GM23338 (cell line): ENCODE results near the gene RBCK1. TPM values are rescaled to one million over a fixed set of nuclear protein-coding genes. Genes with fewer than 3 reads are reported as not detected.

Source experiments
- ATAC-seq: fragments of 200-7000 bp; cut with Tn5 transposase; 3 replicates; pipeline ENCODE4 v1.9.1; 2020
- DNase-seq: peaks from one replicate; pipeline ENCODE4 v3.0.0-alpha.2; 2015; ENCODE audit warnings: low spot score
- H2AFZ ChIP-seq: fragments of 200-600 bp; sonication (generic); 2 replicates; pipeline ENCODE4 v1.8.0; 2016; ENCODE audit warnings: antibody characterized with exemption, mild to moderate bottlenecking, moderate library complexity
- H3F3A ChIP-seq: fragments of 200-600 bp; sonication (generic); replicated peaks from 2 replicates; pipeline ENCODE4 v1.8.0; 2017; ENCODE audit warnings: antibody characterized with exemption, mixed run types, low read depth
- H3K27ac ChIP-seq: fragments of 200-600 bp; sonication (generic); 2 replicates; pipeline ENCODE4 v1.6.1; 2016; ENCODE audit warnings: low read depth
- H3K27me3 ChIP-seq: fragments of 200-600 bp; sonication (generic); 2 replicates; pipeline ENCODE4 v1.8.0; 2016; ENCODE audit warnings: mild to moderate bottlenecking, mixed run types, moderate library complexity; ENCODE audit not compliant: insufficient read depth
- H3K36me3 ChIP-seq: fragments of 200-600 bp; sonication (generic); 2 replicates; pipeline ENCODE4 v1.8.0; 2016; ENCODE audit warnings: mild to moderate bottlenecking; ENCODE audit not compliant: insufficient read depth
- H3K4me1 ChIP-seq: fragments of 200-600 bp; sonication (generic); 2 replicates; pipeline ENCODE4 v1.8.0; 2016; ENCODE audit warnings: mild to moderate bottlenecking, moderate library complexity; ENCODE audit not compliant: insufficient read depth
- H3K4me2 ChIP-seq: fragments of 200-600 bp; sonication (generic); 2 replicates; pipeline ENCODE4 v1.7.1; 2017; ENCODE audit warnings: mixed run types
- H3K4me3 ChIP-seq: fragments of 200-600 bp; sonication (generic); 2 replicates; pipeline ENCODE4 v1.6.1; 2016; ENCODE audit warnings: mixed run types
- H3K79me2 ChIP-seq: fragments of 200-600 bp; sonication (generic); replicated peaks from 2 replicates; pipeline ENCODE4 v1.8.0; 2017; ENCODE audit warnings: mild to moderate bottlenecking; ENCODE audit not compliant: insufficient read depth
- H3K9me2 ChIP-seq: fragments of 200-600 bp; sonication (generic); 2 replicates; pipeline ENCODE4 v1.8.0; 2017; ENCODE audit not compliant: insufficient read depth
- H4K20me1 ChIP-seq: fragments of 200-600 bp; sonication (generic); replicated peaks from 2 replicates; pipeline ENCODE4 v1.8.0; 2017; ENCODE audit warnings: mild to moderate bottlenecking; ENCODE audit not compliant: insufficient read depth
- H3K27ac Mint-ChIP-seq: 2 replicates; pipeline ENCODE4 v1.8.0; 2020; ENCODE audit warnings: inconsistent platforms, mild to moderate bottlenecking, moderate library complexity, mixed read lengths
- H3K27me3 Mint-ChIP-seq: 3 replicates; pipeline ENCODE4 v1.8.0; 2022; ENCODE audit warnings: low read depth, mild to moderate bottlenecking, moderate library complexity, mixed read lengths, inconsistent platforms; ENCODE audit not compliant: insufficient read depth, poor library complexity
- H3K36me3 Mint-ChIP-seq: 3 replicates; pipeline ENCODE4 v1.8.0; 2021; ENCODE audit warnings: low read depth, mild to moderate bottlenecking, inconsistent platforms, moderate library complexity, mixed read lengths
- H3K4me1 Mint-ChIP-seq: 3 replicates; pipeline ENCODE4 v1.8.0; 2020; ENCODE audit warnings: mild to moderate bottlenecking, inconsistent platforms, mixed read lengths
- H3K4me3 Mint-ChIP-seq: 3 replicates; pipeline ENCODE4 v1.8.0; 2021; ENCODE audit warnings: moderate library complexity, mild to moderate bottlenecking, inconsistent platforms, mixed read lengths
- H3K9me3 Mint-ChIP-seq: 3 replicates; pipeline ENCODE4 v1.8.0; 2020; ENCODE audit warnings: moderate library complexity, mild to moderate bottlenecking, inconsistent platforms, mixed read lengths
- CREB1 ChIP-seq: fragments of 250-450 bp; sonication (Bioruptor Pico); IDR thresholded peaks from 2 replicates; pipeline ENCODE4 v1.5.0; 2020; ENCODE audit warnings: low read depth, mild to moderate bottlenecking, moderate library complexity
- NANOG ChIP-seq: IDR thresholded peaks from 2 replicates; pipeline ENCODE4 v1.6.1; 2016; ENCODE audit warnings: antibody characterized with exemption, borderline replicate concordance
- POLR2AphosphoS5 ChIP-seq: IDR thresholded peaks from 2 replicates; pipeline ENCODE4 v1.6.1; 2016; ENCODE audit warnings: antibody characterized with exemption, low read depth
- STAT1 ChIP-seq: IDR thresholded peaks from one replicate; pipeline ENCODE4 v1.6.1; 2016; ENCODE audit warnings: antibody characterized with exemption; ENCODE audit not compliant: unreplicated experiment
- ZNF331 ChIP-seq: fragments of 250-450 bp; sonication (Bioruptor Pico); IDR thresholded peaks from 2 replicates; pipeline ENCODE4 v1.5.0; 2020; ENCODE audit warnings: low read depth, mild to moderate bottlenecking, moderate library complexity
- polyA plus RNA-seq: library from polyadenylated mRNA; unstranded; fragments of >200 nt; fragmentation: Nextera tagmentation; extraction: Ambion mirVana; gene quantifications from 2 replicates; pipeline ENCODE4 v1.2.1, GENCODE V29; 2016
- total RNA-seq: library from RNA; depleted of rRNA; stranded (reverse); fragments of >200 nt; shearing (Covaris generic); gene quantifications from 2 replicates; pipeline ENCODE4 v1.2.3, GENCODE V29; 2014
- TF ChIP-seq, protein P1 (sequence below): fragments of 250-450 bp; sonication (Bioruptor Pico); IDR thresholded peaks from 2 replicates; pipeline ENCODE4 v1.5.0; 2020; ENCODE audit warnings: mild to moderate bottlenecking, moderate library complexity
- TF ChIP-seq, protein P2 (sequence below), 2 experiments: fragments of 200-600 bp in 1 of 2; sonication (generic) in 1 of 2; conservative IDR thresholded peaks; 2 replicates each; pipeline versions ENCODE4 v1.5.1 to v1.6.1; 2016 to 2017; ENCODE audit warnings: antibody characterized with exemption in 2 of 2, low read depth in 2 of 2, mild to moderate bottlenecking in 2 of 2, moderate library complexity in 1 of 2
- TF ChIP-seq, protein P3 (sequence below): IDR thresholded peaks from one replicate; pipeline ENCODE4 v1.6.1; 2018; ENCODE audit warnings: antibody characterized with exemption; ENCODE audit not compliant: unreplicated experiment
- TF ChIP-seq, protein P4 (sequence below): IDR thresholded peaks from 2 replicates; pipeline ENCODE4 v1.6.1; 2016; ENCODE audit warnings: antibody characterized with exemption

RBCK1 gene
- total and polyA plus RNA-seq, 2 experiments from 2014 or later: 52.6 to 56.8 TPM

DNA sequence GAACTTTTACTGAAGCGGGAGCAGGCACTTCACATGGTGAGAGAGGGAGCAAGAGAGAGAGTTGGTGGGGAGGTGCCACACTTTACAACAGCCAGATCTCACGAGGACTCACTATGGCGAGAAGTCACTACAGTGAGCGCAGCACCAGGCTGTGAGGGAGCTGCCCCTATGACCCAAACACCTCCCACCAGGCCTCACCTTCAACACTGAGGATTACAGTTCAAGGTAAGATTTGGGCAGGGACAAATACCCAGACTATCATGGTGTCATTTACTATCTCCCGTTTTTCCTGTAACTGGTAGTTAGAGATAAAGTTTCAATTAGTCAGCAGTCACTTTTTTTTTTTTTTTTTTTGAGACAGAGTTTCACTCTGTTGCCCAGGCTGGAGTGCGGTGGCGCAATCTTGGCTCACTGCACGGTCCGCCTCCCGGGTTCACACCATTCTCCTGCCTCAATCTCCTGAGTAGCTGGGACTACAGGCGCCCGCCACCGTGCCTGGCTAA is 7.8 kb downstream of the RBCK1 start (continued):
- TF ChIP-seq, protein P1, sequence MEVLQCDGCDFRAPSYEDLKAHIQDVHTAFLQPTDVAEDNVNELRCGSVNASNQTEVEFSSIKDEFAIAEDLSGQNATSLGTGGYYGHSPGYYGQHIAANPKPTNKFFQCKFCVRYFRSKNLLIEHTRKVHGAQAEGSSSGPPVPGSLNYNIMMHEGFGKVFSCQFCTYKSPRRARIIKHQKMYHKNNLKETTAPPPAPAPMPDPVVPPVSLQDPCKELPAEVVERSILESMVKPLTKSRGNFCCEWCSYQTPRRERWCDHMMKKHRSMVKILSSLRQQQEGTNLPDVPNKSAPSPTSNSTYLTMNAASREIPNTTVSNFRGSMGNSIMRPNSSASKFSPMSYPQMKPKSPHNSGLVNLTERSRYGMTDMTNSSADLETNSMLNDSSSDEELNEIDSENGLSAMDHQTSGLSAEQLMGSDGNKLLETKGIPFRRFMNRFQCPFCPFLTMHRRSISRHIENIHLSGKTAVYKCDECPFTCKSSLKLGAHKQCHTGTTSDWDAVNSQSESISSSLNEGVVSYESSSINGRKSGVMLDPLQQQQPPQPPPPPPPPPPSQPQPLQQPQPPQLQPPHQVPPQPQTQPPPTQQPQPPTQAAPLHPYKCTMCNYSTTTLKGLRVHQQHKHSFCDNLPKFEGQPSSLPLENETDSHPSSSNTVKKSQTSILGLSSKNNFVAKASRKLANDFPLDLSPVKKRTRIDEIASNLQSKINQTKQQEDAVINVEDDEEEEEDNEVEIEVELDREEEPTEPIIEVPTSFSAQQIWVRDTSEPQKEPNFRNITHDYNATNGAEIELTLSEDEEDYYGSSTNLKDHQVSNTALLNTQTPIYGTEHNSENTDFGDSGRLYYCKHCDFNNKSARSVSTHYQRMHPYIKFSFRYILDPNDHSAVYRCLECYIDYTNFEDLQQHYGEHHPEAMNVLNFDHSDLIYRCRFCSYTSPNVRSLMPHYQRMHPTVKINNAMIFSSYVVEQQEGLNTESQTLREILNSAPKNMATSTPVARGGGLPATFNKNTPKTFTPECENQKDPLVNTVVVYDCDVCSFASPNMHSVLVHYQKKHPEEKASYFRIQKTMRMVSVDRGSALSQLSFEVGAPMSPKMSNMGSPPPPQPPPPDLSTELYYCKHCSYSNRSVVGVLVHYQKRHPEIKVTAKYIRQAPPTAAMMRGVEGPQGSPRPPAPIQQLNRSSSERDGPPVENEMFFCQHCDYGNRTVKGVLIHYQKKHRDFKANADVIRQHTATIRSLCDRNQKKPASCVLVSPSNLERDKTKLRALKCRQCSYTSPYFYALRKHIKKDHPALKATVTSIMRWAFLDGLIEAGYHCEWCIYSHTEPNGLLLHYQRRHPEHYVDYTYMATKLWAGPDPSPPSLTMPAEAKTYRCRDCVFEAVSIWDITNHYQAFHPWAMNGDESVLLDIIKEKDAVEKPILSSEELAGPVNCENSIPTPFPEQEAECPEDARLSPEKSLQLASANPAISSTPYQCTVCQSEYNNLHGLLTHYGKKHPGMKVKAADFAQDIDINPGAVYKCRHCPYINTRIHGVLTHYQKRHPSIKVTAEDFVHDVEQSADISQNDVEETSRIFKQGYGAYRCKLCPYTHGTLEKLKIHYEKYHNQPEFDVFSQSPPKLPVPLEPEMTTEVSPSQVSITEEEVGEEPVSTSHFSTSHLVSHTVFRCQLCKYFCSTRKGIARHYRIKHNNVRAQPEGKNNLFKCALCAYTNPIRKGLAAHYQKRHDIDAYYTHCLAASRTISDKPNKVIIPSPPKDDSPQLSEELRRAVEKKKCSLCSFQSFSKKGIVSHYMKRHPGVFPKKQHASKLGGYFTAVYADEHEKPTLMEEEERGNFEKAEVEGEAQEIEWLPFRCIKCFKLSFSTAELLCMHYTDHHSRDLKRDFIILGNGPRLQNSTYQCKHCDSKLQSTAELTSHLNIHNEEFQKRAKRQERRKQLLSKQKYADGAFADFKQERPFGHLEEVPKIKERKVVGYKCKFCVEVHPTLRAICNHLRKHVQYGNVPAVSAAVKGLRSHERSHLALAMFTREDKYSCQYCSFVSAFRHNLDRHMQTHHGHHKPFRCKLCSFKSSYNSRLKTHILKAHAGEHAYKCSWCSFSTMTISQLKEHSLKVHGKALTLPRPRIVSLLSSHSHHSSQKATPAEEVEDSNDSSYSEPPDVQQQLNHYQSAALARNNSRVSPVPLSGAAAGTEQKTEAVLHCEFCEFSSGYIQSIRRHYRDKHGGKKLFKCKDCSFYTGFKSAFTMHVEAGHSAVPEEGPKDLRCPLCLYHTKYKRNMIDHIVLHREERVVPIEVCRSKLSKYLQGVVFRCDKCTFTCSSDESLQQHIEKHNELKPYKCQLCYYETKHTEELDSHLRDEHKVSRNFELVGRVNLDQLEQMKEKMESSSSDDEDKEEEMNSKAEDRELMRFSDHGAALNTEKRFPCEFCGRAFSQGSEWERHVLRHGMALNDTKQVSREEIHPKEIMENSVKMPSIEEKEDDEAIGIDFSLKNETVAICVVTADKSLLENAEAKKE (CRISPR knock-in tag): no peak

DNA sequence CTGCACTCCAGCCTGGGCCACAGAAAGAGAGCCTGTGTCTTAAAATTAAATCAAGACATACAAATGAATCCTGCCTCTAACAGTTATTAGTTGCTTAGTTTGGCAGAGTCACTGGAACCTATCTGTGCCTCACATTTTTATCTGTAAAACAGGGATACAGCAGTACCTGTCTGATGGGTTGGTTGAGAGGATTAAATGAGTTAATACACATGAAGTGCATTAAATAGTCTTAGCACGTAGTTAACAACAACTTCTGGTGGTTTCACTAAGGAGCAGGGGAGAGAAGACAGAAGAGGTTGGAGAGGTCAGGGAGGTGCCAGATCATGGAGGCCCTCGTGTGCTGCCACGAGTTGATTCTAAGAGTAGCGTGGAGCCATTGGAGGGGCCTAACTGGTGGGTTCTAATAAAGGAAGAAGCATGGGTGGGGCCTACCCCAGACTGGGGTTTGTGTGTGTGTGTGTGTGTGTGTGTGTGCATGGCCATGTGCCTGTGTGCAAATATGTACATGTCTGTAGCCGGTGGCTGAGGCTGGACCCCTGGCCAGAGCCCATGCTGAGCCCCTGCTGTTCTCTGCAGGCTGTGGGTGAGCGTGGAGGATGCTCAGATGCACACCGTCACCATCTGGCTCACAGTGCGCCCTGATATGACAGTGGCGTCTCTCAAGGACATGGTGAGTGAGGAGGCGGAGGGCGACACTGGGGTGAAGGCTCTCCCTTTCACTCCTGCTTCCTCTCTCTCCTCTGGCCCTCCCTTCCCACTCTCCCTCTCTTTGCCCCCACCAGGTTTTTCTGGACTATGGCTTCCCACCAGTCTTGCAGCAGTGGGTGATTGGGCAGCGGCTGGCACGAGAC is 9.1 kb downstream of the RBCK1 start:
- H3K27ac ChIP-seq: no peak overlapping the region
- H3F3A ChIP-seq: no peaks in the 10 kb centered on the region
- Mint-ChIP-seq H3K4me3 (no peak overlapping the region), H3K27me3 (peaks cover 9% of the 10 kb centered on the region), H3K36me3 (peaks cover 56% of the 10 kb centered on the region), H3K9me3 (peaks cover 8% of the 10 kb centered on the region; the same call in 1 of the 3 replicates), H3K4me1 (no peaks in the 10 kb centered on the region; the same call in 2 of the 3 replicates), H3K27ac (0 out of 2 replicates have a peak overlapping the region, but pooled peaks have one; percentile 28)
- H3K9me2 ChIP-seq: no peaks in the 10 kb centered on the region
- no peak overlapping the region for H3K4me3 ChIP-seq
- H4K20me1 ChIP-seq: peaks cover 16% of the 10 kb centered on the region
- peaks cover 19% of the 10 kb centered on the region for H3K79me2 ChIP-seq
- H3K4me2 ChIP-seq: no peak overlapping the region
- peaks cover 14% of the 10 kb centered on the region for H3K36me3 ChIP-seq
- no peaks in the 10 kb centered on the region for H3K4me1 ChIP-seq
- H2AFZ ChIP-seq: no peak overlapping the region
- no peaks in the 10 kb centered on the region for H3K27me3 ChIP-seq
- DNase-seq (no peak), ATAC-seq (no peak)
- TF ChIP-seq, protein P2, sequence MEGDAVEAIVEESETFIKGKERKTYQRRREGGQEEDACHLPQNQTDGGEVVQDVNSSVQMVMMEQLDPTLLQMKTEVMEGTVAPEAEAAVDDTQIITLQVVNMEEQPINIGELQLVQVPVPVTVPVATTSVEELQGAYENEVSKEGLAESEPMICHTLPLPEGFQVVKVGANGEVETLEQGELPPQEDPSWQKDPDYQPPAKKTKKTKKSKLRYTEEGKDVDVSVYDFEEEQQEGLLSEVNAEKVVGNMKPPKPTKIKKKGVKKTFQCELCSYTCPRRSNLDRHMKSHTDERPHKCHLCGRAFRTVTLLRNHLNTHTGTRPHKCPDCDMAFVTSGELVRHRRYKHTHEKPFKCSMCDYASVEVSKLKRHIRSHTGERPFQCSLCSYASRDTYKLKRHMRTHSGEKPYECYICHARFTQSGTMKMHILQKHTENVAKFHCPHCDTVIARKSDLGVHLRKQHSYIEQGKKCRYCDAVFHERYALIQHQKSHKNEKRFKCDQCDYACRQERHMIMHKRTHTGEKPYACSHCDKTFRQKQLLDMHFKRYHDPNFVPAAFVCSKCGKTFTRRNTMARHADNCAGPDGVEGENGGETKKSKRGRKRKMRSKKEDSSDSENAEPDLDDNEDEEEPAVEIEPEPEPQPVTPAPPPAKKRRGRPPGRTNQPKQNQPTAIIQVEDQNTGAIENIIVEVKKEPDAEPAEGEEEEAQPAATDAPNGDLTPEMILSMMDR (conservative IDR thresholded peaks at IDR 0.05; ENCODE audit: low read depth in 2 of 2): no peak
- TF ChIP-seq, protein P3, sequence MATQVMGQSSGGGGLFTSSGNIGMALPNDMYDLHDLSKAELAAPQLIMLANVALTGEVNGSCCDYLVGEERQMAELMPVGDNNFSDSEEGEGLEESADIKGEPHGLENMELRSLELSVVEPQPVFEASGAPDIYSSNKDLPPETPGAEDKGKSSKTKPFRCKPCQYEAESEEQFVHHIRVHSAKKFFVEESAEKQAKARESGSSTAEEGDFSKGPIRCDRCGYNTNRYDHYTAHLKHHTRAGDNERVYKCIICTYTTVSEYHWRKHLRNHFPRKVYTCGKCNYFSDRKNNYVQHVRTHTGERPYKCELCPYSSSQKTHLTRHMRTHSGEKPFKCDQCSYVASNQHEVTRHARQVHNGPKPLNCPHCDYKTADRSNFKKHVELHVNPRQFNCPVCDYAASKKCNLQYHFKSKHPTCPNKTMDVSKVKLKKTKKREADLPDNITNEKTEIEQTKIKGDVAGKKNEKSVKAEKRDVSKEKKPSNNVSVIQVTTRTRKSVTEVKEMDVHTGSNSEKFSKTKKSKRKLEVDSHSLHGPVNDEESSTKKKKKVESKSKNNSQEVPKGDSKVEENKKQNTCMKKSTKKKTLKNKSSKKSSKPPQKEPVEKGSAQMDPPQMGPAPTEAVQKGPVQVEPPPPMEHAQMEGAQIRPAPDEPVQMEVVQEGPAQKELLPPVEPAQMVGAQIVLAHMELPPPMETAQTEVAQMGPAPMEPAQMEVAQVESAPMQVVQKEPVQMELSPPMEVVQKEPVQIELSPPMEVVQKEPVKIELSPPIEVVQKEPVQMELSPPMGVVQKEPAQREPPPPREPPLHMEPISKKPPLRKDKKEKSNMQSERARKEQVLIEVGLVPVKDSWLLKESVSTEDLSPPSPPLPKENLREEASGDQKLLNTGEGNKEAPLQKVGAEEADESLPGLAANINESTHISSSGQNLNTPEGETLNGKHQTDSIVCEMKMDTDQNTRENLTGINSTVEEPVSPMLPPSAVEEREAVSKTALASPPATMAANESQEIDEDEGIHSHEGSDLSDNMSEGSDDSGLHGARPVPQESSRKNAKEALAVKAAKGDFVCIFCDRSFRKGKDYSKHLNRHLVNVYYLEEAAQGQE: no peak
- TF ChIP-seq NANOG (no peak), ZNF331 (CRISPR knock-in tag) (no peak), STAT1 (no peak), POLR2AphosphoS5 (no peak), CREB1 (no peak)
- TF ChIP-seq, protein P4, sequence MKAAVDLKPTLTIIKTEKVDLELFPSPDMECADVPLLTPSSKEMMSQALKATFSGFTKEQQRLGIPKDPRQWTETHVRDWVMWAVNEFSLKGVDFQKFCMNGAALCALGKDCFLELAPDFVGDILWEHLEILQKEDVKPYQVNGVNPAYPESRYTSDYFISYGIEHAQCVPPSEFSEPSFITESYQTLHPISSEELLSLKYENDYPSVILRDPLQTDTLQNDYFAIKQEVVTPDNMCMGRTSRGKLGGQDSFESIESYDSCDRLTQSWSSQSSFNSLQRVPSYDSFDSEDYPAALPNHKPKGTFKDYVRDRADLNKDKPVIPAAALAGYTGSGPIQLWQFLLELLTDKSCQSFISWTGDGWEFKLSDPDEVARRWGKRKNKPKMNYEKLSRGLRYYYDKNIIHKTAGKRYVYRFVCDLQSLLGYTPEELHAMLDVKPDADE: no peak
